HG03460 (cell line): Measurements from ENCODE around the gene DARS1.
A peak's percentile ranks its signal among the peaks of the same experiment; 100 is the strongest.

ENCODE experiments used
- ATAC-seq: cut with Tn5 transposase; IDR thresholded peaks from one replicate; pipeline ENCODE4 v1.9.1; 2021; ENCODE audit not compliant: unreplicated experiment

DARS1 gene

DNA sequence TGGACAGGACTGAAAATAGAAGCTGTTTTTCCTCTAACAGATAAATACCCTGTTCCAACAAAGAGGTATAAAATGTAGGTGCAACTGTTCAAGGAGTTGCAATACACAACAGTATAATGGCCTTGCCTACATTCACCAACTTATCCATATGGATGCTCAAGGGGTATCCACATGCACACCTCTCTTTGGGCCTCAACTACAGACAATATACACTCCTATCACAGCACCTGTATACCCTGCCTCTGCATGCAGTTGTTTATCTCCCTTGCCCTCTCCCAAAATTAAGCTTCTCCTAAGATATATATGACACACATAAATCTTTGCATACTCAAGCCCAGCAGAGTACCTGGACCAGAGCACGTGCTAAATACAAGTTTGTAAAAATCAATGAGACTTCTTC, 37.3 kb downstream of the DARS1 start:
- ATAC-seq, result no peak

GRCh38 chr2:135947483-135947882, 37.9 kb downstream of the DARS1 start:
- no peak for ATAC-seq

GRCh38 chr2:135945526-135945925, 39.9 kb downstream of the DARS1 start:
- no peak for ATAC-seq

- no peak for ATAC-seq
Measured at GRCh38 chr2:135944625-135945024, 40.8 kb downstream of the DARS1 start.

- ATAC-seq, result no peak
Measured at GRCh38 chr2:135942936-135943688, 42.3 kb downstream of the DARS1 start.

- no peak for ATAC-seq
Measured at GRCh38 chr2:135936524-135936923, 48.9 kb downstream of the DARS1 start.

GRCh38 chr2:135935914-135936313, 49.5 kb downstream of the DARS1 start:
- no peak for ATAC-seq

DNA sequence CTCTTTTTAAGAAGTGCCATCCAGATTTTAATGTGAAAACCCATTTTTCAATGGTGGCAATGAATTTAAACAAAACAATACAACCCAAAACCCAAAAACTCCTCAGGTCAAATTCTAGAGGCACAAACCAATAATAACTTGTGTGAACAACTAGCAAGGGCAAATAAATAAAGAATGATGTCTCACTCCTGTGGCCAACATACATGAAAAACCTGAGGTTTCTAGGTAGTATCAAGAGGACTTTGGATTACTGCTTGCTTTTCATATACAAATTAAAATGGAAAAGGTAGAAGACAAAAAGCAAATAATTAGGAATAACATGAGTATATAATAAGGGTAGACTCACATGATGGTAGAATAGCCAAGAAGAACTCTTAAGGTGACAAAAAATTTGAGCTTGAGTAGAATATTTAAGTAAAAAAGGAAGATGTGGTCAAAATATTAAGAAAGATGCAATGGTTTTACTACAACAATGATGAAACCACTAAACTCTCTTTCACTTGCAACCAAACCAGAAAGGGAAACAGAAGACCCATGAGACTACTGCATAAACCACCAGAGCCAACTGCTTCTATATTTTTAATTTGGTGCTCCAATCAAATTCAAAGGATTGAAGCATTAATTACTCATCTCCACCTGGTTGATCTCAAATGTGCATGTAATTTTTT, 53.5 kb downstream of the DARS1 start:
- ATAC-seq, result peak; percentile 87

- ATAC-seq, result no peak
Measured at GRCh38 chr2:135926605-135927004, 58.8 kb downstream of the DARS1 start.

- ATAC-seq, result no peak
Measured at GRCh38 chr2:135925571-135925970, 59.9 kb downstream of the DARS1 start.

DNA sequence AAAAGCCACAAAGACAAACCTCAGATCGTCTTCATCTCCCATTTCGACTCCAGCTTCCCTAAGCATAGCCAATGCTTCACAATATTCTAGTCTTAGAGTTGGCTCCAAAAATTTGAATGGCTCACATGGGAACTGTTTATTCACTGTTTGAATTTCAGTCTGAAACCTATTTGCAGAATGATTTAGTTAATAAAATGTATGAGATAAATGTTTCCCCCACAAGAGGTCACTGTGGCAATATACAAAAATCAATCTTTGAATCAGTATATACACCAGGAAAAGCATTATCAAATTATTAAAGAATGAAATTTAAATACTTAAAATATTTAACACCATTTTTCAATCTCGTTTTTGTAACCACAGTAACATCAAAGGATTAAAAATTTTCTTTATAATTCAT, 69.2 kb downstream of the DARS1 start:
- ATAC-seq, result no peak

GRCh38 chr2:135914485-135914884, 70.9 kb downstream of the DARS1 start:
- ATAC-seq, result no peak

DNA sequence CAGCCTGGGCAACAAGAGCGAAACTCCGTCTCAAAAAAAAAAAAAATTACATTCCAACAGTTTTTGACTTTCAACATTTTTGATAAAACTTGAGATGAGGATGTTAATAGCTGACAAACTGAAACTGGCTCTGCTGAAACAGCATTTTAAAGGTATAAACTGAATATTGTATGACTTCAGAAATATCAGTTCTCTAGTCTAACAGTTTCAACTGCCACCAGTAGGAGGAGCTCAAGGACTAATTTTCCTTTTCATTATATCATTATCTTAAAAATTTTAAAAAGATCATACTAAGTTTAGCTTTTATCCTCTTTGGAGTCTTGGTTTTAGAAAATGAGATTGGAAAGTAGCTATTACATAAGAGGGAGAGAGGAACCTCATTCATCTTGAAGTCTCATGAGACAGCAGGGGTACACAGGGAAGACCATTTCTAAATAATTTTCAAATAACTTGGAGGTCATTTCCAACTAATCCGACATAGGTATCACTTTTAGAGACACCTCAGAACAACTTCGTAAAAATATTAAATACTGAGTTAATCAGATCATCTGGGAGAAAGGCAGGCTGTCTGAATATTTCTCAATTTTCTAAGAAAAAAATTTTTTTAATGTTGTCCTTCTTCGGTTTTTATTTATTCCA, 71.6 kb downstream of the DARS1 start:
- ATAC-seq, result no peak

GRCh38 chr2:135909976-135910375, 75.5 kb downstream of the DARS1 start:
- ATAC-seq, result no peak

GRCh38 chr2:135905679-135906078, 79.7 kb downstream of the DARS1 start:
- ATAC-seq, result no peak

GRCh38 chr2:135904341-135904989, 81.0 kb downstream of the DARS1 start:
- ATAC-seq, result no peak

DNA sequence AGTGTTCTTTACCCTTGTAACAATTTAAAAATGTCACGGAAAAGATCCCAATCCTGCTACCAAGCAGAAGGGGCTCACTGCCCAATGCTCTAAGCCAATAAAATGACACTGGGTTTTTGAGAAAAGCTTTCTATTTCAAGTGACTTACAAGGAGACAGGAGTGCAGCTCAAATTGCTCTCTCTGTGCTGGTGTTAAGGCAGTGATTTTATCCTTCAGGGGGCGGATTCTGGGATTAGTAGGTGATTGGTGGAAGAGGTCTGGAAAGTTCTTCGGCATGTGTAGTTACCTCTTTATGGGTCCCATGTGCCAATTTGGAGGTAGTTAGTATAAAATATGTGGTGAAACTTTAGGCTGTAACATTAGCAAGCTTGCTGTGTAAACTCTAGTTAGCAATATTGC, 81.8 kb downstream of the DARS1 start:
- no peak for ATAC-seq

- ATAC-seq, result no peak
Measured at GRCh38 chr2:135899567-135899966, 85.9 kb downstream of the DARS1 start.

DNA sequence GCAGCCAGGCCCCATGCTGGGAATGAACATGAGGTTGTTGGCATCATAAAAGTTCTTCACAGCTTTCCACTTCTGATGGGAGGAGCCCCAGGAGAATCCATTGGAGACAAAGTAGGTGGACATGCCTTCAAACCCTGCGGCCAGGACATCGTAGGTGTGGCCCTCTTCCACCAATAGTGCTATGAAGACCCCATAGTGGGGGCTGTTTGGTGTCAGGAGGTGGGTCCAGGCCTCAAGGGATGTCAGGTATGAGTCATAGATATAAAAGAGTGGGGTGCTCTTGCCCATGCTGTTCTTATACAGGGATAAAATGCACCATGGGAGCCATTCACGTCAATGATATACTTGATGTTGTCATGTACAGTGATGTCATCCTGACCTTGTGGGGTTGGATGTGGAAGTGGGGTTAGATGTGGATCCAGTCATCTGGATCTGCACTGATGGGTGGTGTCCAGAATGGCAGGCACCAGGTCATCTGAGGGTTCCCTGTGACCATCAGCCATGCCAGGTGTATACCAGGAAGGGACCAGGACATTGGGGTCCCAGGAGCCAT, 87.1 kb downstream of the DARS1 start:
- no peak for ATAC-seq

DNA sequence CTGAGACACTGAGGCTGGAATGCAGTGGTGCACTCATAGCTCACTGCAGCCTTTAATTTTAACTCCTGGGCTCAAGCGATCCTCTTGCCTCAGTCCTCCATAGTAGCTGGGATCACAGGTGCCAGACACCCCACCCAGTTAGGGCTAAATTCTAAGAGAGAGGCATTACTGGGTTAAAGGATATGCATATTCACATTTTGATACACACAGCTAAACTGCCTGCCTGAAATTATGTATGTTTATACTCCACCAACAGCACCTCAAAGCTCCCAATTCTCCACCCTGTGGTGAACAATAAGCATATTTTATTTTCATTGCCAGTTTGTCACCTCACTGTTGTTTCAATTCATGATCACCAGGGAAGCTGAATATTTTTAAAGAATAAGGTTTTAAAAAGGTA, 90.5 kb downstream of the DARS1 start:
- ATAC-seq, result no peak

GRCh38 chr2:135893374-135893794, 92.0 kb downstream of the DARS1 start:
- no peak for ATAC-seq
